HG03196 (cell line): ENCODE results near the gene PAXIP1.
"Not testable (repeated sequence)": the region's sequence is repeated elsewhere in the genome, so short reads cannot be mapped to it uniquely, and the experiment has no call there.

Source experiments
- ATAC-seq: cut with Tn5 transposase; IDR thresholded peaks from one replicate; pipeline ENCODE4 v1.9.1; 2021; ENCODE audit not compliant: unreplicated experiment

PAXIP1 gene

GRCh38 chr7:155003092-155003375, at the start of gene PAXIP1:
PAXIP1 (minus strand) TSS chr7:155003124; CDS start chr7:155002929, 195 bp downstream.
- ATAC-seq, result peak; percentile 43

- no peak for ATAC-seq
These were observed 48.4 kb upstream of the PAXIP1 start for GRCh38 chr7:155051355-155051754.

- ATAC-seq, result no peak
These were observed 45.1 kb upstream of the PAXIP1 start for GRCh38 chr7:155048006-155048405.

- no peak for ATAC-seq
These were observed 40.8 kb upstream of the PAXIP1 start for GRCh38 chr7:155043756-155044155.

GRCh38 chr7:155038335-155038734, 35.4 kb upstream of the PAXIP1 start:
- ATAC-seq, result no peak

GRCh38 chr7:155034495-155034894, 31.6 kb upstream of the PAXIP1 start:
- ATAC-seq, result not testable (repeated sequence)

GRCh38 chr7:155032978-155033377, 30.1 kb upstream of the PAXIP1 start:
- no peak for ATAC-seq

GRCh38 chr7:155027879-155028278, 25.0 kb upstream of the PAXIP1 start:
- ATAC-seq, result no peak

- ATAC-seq, result no peak
These were observed 18.8 kb upstream of the PAXIP1 start for GRCh38 chr7:155021699-155022145.

- no peak for ATAC-seq
These were observed 18.1 kb upstream of the PAXIP1 start for GRCh38 chr7:155020996-155021395.

GRCh38 chr7:155017834-155018233, 14.9 kb upstream of the PAXIP1 start:
- no peak for ATAC-seq

GRCh38 chr7:155011086-155011485, 8.2 kb upstream of the PAXIP1 start:
- no peak for ATAC-seq

GRCh38 chr7:155009570-155010157, 6.7 kb upstream of the PAXIP1 start:
- ATAC-seq, result no peak

GRCh38 chr7:155007947-155008346, 5.0 kb upstream of the PAXIP1 start:
- ATAC-seq, result no peak

- ATAC-seq, result peak; percentile 55
These were observed 671 bp upstream of the PAXIP1 start for GRCh38 chr7:155003376-155004214.

GRCh38 chr7:155002411-155003091, 373 bp downstream of the PAXIP1 start:
- peak; percentile 26 for ATAC-seq

- ATAC-seq, result peak; percentile 17
These were observed 1.0 kb downstream of the PAXIP1 start for GRCh38 chr7:155001756-155002410.

GRCh38 chr7:155000795-155001194, 2.1 kb downstream of the PAXIP1 start:
- no peak for ATAC-seq

GRCh38 chr7:154998481-154998880, 4.4 kb downstream of the PAXIP1 start:
- no peak for ATAC-seq

- no peak for ATAC-seq
These were observed 5.0 kb downstream of the PAXIP1 start for GRCh38 chr7:154997840-154998370.

GRCh38 chr7:154996756-154997155, 6.2 kb downstream of the PAXIP1 start:
- no peak for ATAC-seq
